Adipocyte (in vitro differentiated cells): ENCODE data around the gene FAM193A.
A peak's percentile ranks its signal among the peaks of the same experiment; 100 is the strongest.
"Not testable (repeated sequence)": the region's sequence is repeated elsewhere in the genome, so short reads cannot be mapped to it uniquely, and the experiment has no call there.

ENCODE experiments used
- DNase-seq: peaks from one replicate; pipeline ENCODE4 v3.0.0-alpha.2; 2015; ENCODE audit warnings: low read depth
- H3K27me3 ChIP-seq: replicated peaks from 2 replicates; pipeline ENCODE4 v1.7.0; 2013; ENCODE audit warnings: mild to moderate bottlenecking, low read length, moderate library complexity; ENCODE audit not compliant: control insufficient read depth, insufficient read depth
- H3K36me3 ChIP-seq: 2 replicates; pipeline ENCODE4 v1.7.0; 2013; ENCODE audit warnings: low read length, mild to moderate bottlenecking, moderate library complexity; ENCODE audit not compliant: control insufficient read depth, insufficient read depth, severe bottlenecking
- H3K4me1 ChIP-seq: 2 replicates; pipeline ENCODE4 v1.7.0; 2013; ENCODE audit warnings: mild to moderate bottlenecking, low read length, moderate library complexity; ENCODE audit not compliant: control insufficient read depth, insufficient read depth
- H3K4me3 ChIP-seq: 2 replicates; pipeline ENCODE4 v1.7.0; 2013; ENCODE audit warnings: mild to moderate bottlenecking, low read length, moderate library complexity
- H3K9ac ChIP-seq: 2 replicates; pipeline ENCODE4 v1.7.0; 2013; ENCODE audit warnings: mild to moderate bottlenecking, low read length, moderate library complexity
- H3K9me3 ChIP-seq: 2 replicates; pipeline ENCODE4 v1.7.0; 2013; ENCODE audit warnings: mild to moderate bottlenecking, low read length, moderate library complexity; ENCODE audit not compliant: control insufficient read depth

FAM193A gene

DNA sequence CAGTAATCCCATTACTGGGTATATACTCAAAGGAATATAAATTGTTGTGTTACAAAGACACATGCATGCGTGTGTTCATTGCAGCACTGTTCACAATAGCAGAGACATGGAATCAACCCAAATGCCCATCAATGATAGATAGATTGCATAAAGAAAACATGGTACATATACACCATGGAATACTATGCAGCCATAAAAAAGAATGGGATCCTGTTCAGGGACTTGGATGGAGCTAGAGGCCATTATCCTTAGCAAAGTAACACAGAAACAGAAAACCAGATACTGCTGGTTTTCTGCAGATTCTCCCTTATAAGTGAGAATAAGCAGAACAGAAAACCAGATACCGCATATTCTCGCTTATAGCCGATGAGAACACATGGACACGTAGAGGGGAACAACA lies 43.5 kb downstream of the FAM193A start:
- DNase-seq = no peak
- no peak overlapping the region for H3K9ac ChIP-seq
- no peaks in the 10 kb centered on the region for H3K9me3 ChIP-seq
- no peaks in the 10 kb centered on the region for H3K27me3 ChIP-seq
- H3K4me1 ChIP-seq = peaks cover 26% of the 10 kb centered on the region
- H3K4me3 ChIP-seq = no peak overlapping the region
- no peaks in the 10 kb centered on the region for H3K36me3 ChIP-seq

DNA sequence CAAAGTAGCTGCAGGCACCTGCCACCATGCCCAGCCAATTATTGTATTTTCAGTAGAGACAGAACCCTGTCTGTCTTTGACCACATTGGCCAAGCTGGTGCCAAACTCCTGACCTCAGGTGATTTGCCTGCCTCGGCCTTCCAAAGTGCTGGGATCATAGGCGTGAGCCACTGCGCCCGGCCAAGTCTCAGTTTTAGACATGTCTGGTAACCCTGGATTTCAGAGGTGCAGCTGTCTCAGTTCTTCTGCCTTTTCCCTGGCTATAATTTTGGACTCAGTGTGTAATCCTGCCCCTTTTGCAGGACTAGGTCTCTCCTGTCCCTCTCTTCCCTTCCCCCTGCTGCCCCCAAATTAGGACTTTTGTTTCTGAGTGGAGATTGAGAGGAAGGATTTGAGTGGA lies 46.6 kb downstream of the FAM193A start:
- Histone ChIP-seq H3K27me3 (no peaks in the 10 kb centered on the region), H3K4me1 (peaks cover 32% of the 10 kb centered on the region), H3K36me3 (no peaks in the 10 kb centered on the region), H3K9ac (peak overlapping the region; percentile 24), H3K4me3 (peak overlapping the region; percentile 36), H3K9me3 (no peaks in the 10 kb centered on the region)
- DNase-seq = no peak

DNA sequence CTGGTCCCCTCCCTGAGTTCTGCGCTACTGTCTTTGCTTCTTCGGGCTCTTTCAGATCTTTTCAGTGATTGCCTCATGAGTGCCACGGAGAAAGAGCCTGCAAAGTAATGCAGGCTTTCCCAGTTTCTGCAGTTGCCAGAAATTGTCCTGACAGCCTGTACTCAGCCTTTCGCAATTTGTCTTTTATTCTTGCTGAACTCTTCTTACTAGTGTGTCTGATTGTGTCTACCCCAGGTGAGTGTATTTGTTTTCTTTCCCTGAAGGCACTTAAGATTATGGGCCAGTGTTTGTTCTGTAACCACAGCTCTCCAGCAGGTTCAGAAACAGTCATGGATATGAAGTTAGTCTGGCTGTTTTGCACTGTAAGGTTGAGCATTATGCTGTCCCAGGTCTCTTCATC lies 47.1 kb downstream of the FAM193A start:
- peak overlapping the region; percentile 24 for H3K9ac ChIP-seq
- peak; percentile 81 for DNase-seq
- no peaks in the 10 kb centered on the region for H3K27me3 ChIP-seq
- H3K9me3 ChIP-seq = no peaks in the 10 kb centered on the region
- H3K4me1 ChIP-seq = peaks cover 33% of the 10 kb centered on the region
- no peaks in the 10 kb centered on the region for H3K36me3 ChIP-seq
- H3K4me3 ChIP-seq = peak overlapping the region; percentile 36

DNA sequence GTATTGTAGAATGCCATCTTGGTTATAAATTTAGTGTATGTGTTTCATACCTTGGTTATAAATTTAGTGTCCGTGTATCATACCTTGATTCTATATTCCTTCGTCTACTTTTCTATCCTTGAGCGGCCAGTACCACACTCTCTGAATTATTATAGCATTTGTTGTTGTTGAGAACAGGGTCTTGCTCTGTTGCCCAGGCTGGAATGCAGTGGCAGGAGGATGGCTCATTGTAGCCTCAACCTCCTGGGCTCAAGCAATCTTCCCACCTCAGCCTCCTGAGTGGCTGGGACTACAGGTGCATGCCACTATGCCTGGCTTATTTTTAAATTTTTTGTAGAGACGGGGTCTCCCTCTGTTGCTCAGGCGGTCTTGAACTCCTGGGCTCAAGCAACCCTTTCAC lies 50.1 kb downstream of the FAM193A start:
- Histone ChIP-seq H3K9me3 (no peaks in the 10 kb centered on the region), H3K4me1 (peaks cover 47% of the 10 kb centered on the region), H3K9ac (no peak overlapping the region), H3K4me3 (no peak overlapping the region), H3K36me3 (no peaks in the 10 kb centered on the region), H3K27me3 (no peaks in the 10 kb centered on the region)
- DNase-seq = no peak

DNA sequence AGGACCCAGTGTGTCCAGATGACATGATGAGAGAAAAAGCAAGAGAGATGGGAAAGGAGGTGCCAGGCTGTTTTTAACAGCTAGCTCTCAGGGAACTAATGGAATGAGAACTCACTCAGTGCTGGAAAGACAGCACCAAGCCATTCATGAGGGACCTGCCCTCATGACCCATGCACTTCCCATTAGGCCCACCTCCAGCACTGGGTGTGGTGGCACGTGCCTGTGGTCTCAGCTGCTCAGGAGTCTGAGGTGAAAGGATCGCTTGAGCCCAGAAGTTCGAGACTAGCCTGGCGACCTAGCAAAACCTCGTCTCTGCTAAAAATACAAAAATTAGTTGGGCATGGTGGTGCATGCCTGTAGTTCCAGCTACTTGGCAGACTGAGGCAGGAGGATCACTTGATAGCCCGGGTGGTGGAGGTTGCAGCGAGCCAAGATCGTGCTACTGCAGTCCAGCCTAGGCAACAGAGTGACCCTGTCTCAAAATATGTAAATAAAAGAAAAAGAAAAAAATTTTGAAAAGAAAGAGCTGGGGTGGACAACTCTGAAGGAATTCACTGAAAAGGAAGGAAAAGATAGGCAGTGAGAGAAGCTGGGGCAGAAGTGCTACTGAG lies 50.9 kb downstream of the FAM193A start:
- no peak for DNase-seq
- Histone ChIP-seq H3K4me1 (peaks cover 46% of the 10 kb centered on the region), H3K36me3 (no peaks in the 10 kb centered on the region), H3K4me3 (no peak overlapping the region), H3K27me3 (no peaks in the 10 kb centered on the region), H3K9me3 (no peaks in the 10 kb centered on the region), H3K9ac (no peak overlapping the region)

DNA sequence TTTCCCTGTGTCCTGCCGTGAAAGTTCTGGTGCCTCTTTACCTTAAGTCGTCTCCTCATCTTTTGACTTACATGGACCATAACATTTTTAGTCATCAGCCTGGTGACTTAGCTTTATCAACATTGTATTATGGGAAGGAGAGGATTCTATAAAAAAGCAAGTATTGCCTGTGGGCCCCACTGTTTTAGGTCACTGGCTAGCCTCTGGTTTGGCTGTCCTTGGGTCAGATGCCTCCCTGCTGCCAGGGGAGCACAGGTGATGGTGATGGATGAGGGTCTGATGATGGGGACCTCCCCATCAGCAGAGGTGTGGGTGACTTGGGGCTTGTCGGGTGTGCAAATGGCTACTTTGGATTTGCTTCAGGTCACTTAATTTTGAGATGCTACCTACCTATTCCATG lies 51.8 kb downstream of the FAM193A start:
- DNase-seq = no peak
- Histone ChIP-seq H3K36me3 (no peaks in the 10 kb centered on the region), H3K9ac (no peak overlapping the region), H3K9me3 (no peaks in the 10 kb centered on the region), H3K4me3 (no peak overlapping the region), H3K27me3 (no peaks in the 10 kb centered on the region), H3K4me1 (peaks cover 37% of the 10 kb centered on the region)

DNA sequence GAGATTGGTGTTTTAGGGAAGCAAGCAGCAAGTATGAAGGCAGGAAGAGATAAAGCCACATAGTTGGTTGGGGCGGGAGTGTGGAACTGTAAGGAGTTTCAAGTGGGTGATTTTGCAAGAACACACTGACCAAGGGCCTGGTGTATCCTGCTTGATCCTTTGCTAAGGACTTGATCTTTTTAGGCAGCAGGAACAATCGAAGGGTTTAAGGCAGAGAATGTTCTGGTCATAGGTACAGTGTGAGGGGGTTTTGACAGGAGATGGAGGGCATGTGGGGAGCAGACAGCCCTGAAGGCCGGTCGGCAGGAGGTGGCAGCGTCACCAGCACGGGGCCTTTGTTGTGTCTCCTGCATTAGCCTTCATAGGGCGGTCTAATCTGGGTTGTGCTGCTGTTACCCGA lies 54.7 kb downstream of the FAM193A start:
- DNase-seq = peak; percentile 21
- Histone ChIP-seq H3K9me3 (no peaks in the 10 kb centered on the region), H3K4me1 (peaks cover 27% of the 10 kb centered on the region), H3K36me3 (no peaks in the 10 kb centered on the region), H3K4me3 (no peak overlapping the region), H3K9ac (peak overlapping the region; percentile 50), H3K27me3 (no peaks in the 10 kb centered on the region)

DNA sequence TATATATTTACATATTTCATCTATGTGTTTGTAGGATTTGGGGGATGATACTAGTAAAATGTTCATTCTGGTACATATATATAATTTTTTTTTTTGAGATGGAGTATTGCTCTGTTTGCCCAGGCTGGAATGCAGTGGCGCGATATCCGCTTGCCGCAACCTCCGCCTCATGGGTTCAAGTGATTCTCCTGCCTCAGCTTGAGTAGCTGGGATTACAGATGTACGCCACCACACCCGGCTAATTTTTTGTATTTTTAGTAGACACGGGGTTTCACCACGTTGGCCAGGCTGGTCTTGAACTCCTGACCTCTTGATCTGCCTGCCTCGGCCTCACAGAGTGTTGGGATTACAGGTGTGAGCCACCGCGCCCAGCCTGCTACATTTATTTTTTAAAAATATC lies 55.6 kb downstream of the FAM193A start:
- not testable (repeated sequence) for H3K9ac ChIP-seq, H3K9me3 ChIP-seq, H3K4me3 ChIP-seq, H3K36me3 ChIP-seq, DNase-seq, H3K27me3 ChIP-seq
- peaks cover 27% of the 10 kb centered on the region for H3K4me1 ChIP-seq

DNA sequence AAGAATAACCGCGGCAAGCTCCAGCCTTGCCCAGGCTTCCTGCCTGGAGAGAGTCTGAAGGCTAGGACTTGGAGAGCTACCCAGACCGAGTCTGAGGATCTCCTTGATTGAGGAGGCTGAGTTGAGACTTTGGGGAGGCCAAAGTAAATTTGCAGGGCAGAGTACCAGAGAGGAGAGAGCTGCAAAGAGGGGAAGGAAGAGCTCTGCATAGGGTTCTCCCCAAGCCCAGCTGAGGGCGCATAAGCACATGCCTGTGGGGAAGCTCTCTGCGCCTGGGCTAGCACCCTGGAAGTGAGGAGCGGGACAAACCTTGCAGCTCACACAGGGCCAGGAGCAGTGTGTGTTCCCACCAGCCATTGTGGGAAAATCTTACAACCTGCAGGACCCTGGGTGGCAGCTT lies 56.1 kb downstream of the FAM193A start:
- peaks cover 4% of the 10 kb centered on the region for H3K36me3 ChIP-seq
- no peak overlapping the region for H3K9ac ChIP-seq
- H3K4me3 ChIP-seq = no peak overlapping the region
- DNase-seq = no peak
- H3K27me3 ChIP-seq = no peaks in the 10 kb centered on the region
- H3K9me3 ChIP-seq = no peaks in the 10 kb centered on the region
- peaks cover 22% of the 10 kb centered on the region for H3K4me1 ChIP-seq

DNA sequence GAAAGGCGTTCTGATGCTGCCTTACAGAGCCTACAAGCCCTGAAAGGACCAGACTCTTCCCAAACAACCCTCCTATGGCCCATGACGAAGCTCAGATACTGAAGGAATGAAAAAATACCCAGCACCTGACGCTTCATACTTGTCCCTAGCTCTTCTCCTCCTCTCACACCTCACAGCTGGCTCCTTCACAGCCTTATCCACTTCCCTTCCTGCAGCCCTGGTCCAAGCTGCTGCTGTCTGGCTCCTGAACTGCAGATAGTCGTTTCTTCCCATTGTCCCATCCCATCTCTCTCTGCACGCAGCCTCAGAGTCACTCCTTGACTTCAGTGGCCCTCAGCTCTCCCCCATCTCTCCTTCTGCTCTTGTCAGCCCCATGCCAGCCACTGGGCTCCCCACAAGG lies 56.6 kb downstream of the FAM193A start:
- peaks cover 4% of the 10 kb centered on the region for H3K36me3 ChIP-seq
- H3K4me3 ChIP-seq = no peak overlapping the region
- peaks cover 22% of the 10 kb centered on the region for H3K4me1 ChIP-seq
- no peaks in the 10 kb centered on the region for H3K27me3 ChIP-seq
- no peaks in the 10 kb centered on the region for H3K9me3 ChIP-seq
- DNase-seq = no peak
- H3K9ac ChIP-seq = no peak overlapping the region

DNA sequence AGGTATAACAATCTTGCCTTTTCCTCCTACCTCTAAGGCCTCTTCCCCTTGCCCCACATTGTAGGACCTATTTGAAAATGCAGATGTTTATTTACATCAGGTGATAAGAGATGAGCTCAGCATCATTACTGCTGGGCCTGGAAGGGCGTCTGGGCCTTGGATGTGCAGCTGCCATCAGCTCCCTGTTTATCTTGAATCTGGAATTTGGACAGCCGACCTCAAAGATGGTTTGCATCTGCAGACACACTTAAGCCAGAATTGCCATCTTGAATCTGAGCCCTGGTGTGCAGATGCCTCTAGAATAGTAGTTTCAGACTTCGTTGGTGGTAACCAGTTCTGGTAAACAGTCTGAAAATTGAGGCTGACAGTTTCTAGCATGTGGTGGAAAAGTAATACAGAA lies 59.0 kb downstream of the FAM193A start:
- DNase-seq = no peak
- peaks cover 25% of the 10 kb centered on the region for H3K4me1 ChIP-seq
- H3K36me3 ChIP-seq = peaks cover 4% of the 10 kb centered on the region
- no peaks in the 10 kb centered on the region for H3K27me3 ChIP-seq
- H3K9me3 ChIP-seq = no peaks in the 10 kb centered on the region
- no peak overlapping the region for H3K4me3 ChIP-seq
- no peak overlapping the region for H3K9ac ChIP-seq

DNA sequence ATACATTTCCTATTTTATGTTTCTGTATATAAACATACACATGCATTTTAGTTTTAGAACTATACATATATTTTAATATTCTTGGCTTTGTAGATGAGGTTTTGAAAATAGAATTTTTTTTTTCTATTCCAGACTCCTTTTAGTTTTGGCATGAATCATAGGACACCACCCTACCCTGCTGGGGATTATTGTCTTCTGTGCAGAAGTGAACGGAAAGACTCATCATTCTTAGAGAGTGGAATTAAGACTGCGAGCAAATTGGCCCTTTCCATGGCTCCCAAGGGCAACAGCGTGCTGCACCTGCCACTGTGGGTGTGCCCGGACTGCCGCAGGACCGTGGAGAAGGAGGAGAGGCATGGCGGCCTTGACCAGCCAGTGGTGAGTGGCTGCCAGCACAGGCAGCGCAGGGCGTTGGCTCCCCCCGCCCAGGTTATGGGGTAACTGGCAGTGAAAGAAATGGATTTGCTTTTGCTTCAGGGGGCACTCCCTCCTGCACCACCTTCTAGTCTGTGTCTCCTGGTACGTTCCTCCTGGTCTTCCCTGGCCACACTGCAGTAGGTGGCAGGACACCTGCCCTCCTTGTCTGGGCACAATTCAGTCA lies 59.6 kb downstream of the FAM193A start:
- no peak for DNase-seq
- Histone ChIP-seq H3K4me1 (peaks cover 23% of the 10 kb centered on the region), H3K27me3 (no peaks in the 10 kb centered on the region), H3K4me3 (no peak overlapping the region), H3K9me3 (no peaks in the 10 kb centered on the region), H3K9ac (no peak overlapping the region), H3K36me3 (peaks cover 4% of the 10 kb centered on the region)
